ENCODE results near the gene TMEM127.

The TMEM127 gene

GRCh38 chr2:96262306-96262705 is 3.5 kb downstream of the TMEM127 start:
- DNase-seq: no peak

- no peak for DNase-seq
Measured at GRCh38 chr2:96261328-96262003, 4.3 kb downstream of the TMEM127 start.

GRCh38 chr2:96260387-96261260 is 5.2 kb downstream of the TMEM127 start:
- DNase-seq: peak; percentile 80 to 90

- DNase-seq: no peak
Measured at GRCh38 chr2:96259497-96259921, 6.3 kb downstream of the TMEM127 start.

GRCh38 chr2:96258166-96259022 is 7.4 kb downstream of the TMEM127 start:
- DNase-seq: no peak

- peak; percentile 26 to 41 for DNase-seq
Measured at GRCh38 chr2:96257744-96258143, 8.1 kb downstream of the TMEM127 start.

GRCh38 chr2:96256611-96257113 is 9.1 kb downstream of the TMEM127 start:
- DNase-seq: peak; percentile 73 to 82

GRCh38 chr2:96254571-96254970 is 11.2 kb downstream of the TMEM127 start:
- peak; percentile 74 to 80 for DNase-seq

- DNase-seq: no peak
Measured at GRCh38 chr2:96253006-96253405, 12.8 kb downstream of the TMEM127 start.

GRCh38 chr2:96252526-96252925 is 13.3 kb downstream of the TMEM127 start:
- no peak for DNase-seq

GRCh38 chr2:96251721-96252292 is 14.0 kb downstream of the TMEM127 start:
- no peak for DNase-seq

- DNase-seq: no peak
Measured at GRCh38 chr2:96250188-96250587, 15.6 kb downstream of the TMEM127 start.

GRCh38 chr2:96249654-96250053 is 16.1 kb downstream of the TMEM127 start:
- no peak for DNase-seq

GRCh38 chr2:96248624-96249023 is 17.2 kb downstream of the TMEM127 start:
- no peak for DNase-seq

- DNase-seq: no peak
Measured at GRCh38 chr2:96247896-96248295, 17.9 kb downstream of the TMEM127 start.

- peak; percentile 35 to 52 for DNase-seq
Measured at GRCh38 chr2:96247009-96247408, 18.8 kb downstream of the TMEM127 start.

- peak; percentile 76 to 79 for DNase-seq
Measured at GRCh38 chr2:96245609-96246390, 20.0 kb downstream of the TMEM127 start.

- DNase-seq: no peak
Measured at GRCh38 chr2:96243843-96244242, 22.0 kb downstream of the TMEM127 start.

GRCh38 chr2:96241900-96242611 is 23.7 kb downstream of the TMEM127 start:
- DNase-seq: peak; percentile 72 to 81

- no peak for DNase-seq
Measured at GRCh38 chr2:96241227-96241626, 24.6 kb downstream of the TMEM127 start.

Measured in Kasumi-1 (cell line).